GM21825 (cell line): ENCODE data around the gene DOK1.

ENCODE experiments used
- ATAC-seq: cut with Tn5 transposase; IDR thresholded peaks from one replicate; pipeline ENCODE4 v1.9.1; 2021; ENCODE audit warnings: mild to moderate bottlenecking, moderate library complexity; ENCODE audit not compliant: unreplicated experiment

The DOK1 gene

DNA sequence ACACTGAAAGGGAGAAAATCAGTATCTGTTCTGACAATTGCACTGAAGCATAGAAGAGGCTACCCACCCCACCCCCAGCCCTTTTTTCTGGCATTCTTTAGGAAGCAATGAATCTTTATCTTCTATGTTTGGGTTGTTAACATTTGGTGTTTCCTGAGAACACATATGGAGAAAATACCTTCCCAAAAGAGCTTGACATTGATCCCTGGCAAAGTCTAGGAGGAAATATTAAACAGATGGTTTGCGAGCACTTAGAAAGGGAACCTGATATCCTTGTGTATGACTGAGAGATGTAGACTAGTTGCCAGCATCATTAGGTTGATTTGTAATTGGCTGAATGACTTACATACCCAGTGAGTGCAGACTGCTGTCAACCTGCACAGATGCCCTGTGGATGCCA is 42.9 kb downstream of the DOK1 start:
- ATAC-seq: no peak

DNA sequence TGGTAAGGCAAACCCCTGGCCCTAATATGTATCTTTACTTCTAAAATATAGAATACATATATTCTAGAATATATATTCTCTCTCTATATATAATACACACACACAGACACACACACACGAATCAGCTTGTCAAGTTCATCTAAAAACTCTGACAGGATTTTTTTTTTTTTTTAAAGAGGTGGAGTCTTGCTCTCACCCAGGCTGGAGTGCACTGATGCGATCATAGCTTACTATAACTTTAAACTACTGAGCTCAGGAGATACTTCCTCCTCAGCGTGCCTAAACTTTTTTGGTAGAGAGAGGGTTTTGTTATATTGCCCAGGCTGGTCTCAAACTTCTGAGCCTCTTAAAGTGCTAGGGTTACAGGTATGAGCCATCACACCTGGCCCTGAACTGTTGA is 45.2 kb downstream of the DOK1 start:
- ATAC-seq: no peak

DNA sequence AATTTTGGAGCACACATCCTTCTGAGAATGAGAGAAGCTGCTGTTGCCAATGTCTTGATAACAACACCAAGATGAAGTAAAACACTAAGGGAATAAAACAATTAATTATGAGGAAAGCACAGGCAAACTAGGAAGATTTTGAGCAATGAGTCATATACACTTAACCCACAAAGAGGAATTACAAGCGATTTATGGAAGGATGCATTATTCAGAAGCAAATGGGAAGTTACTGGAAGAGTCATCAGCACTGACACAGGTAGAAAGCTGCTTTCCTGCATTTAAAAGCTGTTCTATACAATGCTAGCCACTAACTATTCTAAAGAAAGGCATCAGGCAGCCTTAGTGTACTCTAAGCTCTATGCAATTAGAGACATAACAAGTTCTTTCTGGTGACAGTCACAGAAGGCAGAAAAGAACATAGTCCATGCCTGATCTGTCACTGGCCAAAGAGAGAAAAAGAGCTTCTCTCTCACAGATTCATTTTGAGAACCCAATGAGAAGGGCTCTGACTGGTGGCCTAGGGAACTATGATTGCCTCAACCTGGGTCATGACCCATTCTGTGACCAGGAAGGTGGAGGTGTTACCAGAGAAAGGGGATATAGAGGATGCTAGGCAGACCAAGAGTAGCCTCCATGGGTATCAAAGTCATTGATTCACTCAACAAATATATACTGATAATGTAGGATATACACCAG is 48.2 kb downstream of the DOK1 start:
- no peak for ATAC-seq

DNA sequence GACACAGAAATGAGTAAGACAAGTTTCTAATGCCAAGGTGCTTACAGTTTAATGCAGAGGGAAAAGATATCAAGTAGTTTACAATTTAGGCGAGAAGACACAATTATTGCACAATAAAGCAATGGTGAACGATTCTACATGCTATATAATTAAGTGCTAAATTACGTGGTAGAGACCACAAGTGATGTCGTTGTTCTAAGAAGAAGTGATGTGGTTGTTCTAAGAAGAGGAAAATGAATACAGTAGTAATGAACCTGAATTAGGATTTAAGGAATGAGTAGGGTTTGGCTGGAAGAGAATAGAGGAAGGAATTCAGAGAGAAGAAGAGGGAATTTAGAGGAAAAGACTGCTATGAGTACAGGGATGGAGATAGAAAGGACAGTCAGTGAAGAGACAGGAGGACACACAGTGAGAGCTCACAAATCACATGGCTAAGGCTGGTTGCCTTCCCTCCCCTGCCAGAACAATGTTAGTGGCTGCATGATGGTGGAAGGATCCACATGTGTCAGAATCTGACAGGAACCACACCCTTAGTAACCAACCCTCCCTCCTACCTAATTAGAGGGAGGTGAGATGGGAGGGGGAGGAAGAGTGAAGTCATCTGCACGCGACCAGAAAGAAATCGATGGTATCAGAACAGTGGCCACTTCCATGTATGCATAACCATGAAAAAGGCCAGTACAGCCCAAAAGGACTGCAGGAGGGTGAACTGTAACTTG is 48.9 kb downstream of the DOK1 start:
- ATAC-seq: no peak

DNA sequence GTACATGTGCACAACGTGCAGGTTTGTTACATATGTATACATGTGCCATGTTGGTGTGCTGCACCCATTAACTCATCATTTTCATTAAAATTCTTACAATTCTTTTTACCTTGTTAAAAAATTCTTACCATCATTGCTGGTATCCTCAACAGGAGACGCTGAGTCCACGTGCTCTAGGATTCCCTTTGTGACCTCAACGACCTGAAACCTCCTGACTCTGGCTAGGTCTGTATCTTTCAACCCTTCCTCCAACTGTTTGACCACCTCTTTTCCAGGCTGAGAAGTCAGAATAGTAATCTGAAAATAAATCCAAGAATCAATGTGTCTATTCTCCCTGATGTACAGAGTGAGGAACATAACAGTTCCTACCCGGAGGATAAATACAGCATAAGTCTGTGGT is 52.4 kb downstream of the DOK1 start:
- no peak for ATAC-seq
